OCI-LY3 (cell line): ENCODE data around the gene ABLIM2.

ENCODE experiments used
- EZH2phosphoT487 ChIP-seq: fragments of 200-600 bp; shearing (Covaris generic); IDR thresholded peaks from 2 replicates; pipeline ENCODE4 v1.6.1; 2018; ENCODE audit warnings: antibody characterized with exemption, mixed run types, low read depth
- TF ChIP-seq, protein P1 (sequence below): fragments of 200-600, 300-600 bp; sonication (generic); IDR thresholded peaks from 2 replicates; pipeline ENCODE4 v1.5.1; 2014; ENCODE audit warnings: antibody characterized with exemption, low read length, low read depth

DNA sequence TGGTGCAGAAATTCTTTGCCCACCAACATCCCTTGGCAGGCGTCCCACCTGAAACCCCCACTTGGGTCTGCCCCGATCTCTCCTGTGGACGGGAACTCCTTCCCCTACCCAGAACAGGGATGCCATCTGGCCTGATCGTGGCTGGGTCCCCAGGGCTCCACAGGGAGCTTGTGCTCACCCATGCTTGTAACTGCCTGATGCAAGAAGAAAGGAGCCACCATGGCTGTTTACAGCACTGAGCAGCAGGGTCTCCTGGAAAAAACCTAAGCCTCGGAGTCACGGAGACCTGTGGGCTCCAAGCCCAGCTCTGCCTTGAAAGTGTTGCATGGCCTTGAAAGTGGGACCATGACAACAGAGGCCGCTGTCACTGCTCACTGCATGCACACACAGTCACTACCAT is 117.4 kb downstream of the ABLIM2 start:
- TF ChIP-seq, protein P1, sequence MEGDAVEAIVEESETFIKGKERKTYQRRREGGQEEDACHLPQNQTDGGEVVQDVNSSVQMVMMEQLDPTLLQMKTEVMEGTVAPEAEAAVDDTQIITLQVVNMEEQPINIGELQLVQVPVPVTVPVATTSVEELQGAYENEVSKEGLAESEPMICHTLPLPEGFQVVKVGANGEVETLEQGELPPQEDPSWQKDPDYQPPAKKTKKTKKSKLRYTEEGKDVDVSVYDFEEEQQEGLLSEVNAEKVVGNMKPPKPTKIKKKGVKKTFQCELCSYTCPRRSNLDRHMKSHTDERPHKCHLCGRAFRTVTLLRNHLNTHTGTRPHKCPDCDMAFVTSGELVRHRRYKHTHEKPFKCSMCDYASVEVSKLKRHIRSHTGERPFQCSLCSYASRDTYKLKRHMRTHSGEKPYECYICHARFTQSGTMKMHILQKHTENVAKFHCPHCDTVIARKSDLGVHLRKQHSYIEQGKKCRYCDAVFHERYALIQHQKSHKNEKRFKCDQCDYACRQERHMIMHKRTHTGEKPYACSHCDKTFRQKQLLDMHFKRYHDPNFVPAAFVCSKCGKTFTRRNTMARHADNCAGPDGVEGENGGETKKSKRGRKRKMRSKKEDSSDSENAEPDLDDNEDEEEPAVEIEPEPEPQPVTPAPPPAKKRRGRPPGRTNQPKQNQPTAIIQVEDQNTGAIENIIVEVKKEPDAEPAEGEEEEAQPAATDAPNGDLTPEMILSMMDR = no peak
- no peak for TF ChIP-seq EZH2phosphoT487
